CD14-positive monocyte (primary cell): ENCODE data around the gene CRBN. TPM values are rescaled to one million over a fixed set of nuclear protein-coding genes. Genes with fewer than 3 reads are reported as not detected.

Source experiments
- DNase-seq, 3 donors: peaks; one replicate each; pipeline ENCODE4 v3.0.0-alpha.2; 2011 to 2022
- H2AFZ ChIP-seq: 2 replicates; pipeline ENCODE4 v1.6.0; 2012; ENCODE audit warnings: mild to moderate bottlenecking, low read depth, low read length, inconsistent platforms; ENCODE audit not compliant: insufficient read depth, poor library complexity, severe bottlenecking
- H3K27ac ChIP-seq, 2 donors: 1 replicate in 1 of 2; 2 replicates in 1 of 2; pipeline ENCODE4 v1.5.1; 2012 to 2013; ENCODE audit warnings: low read length in 2 of 2, control low read depth in 1 of 2, inconsistent platforms in 1 of 2, low read depth in 1 of 2, mild to moderate bottlenecking in 1 of 2
- H3K27me3 ChIP-seq, 2 donors: one replicate each; pipeline versions ENCODE4 v1.6.0 to v1.6.1; 2011 to 2013; ENCODE audit warnings: low read length in 2 of 2; ENCODE audit not compliant: control insufficient read depth in 2 of 2, insufficient read depth in 2 of 2
- H3K36me3 ChIP-seq, 2 donors: replicated peaks in 1 of 2; 1 replicate in 1 of 2; 2 replicates in 1 of 2; pipeline versions ENCODE4 v1.5.1 to v1.6.1; 2012 to 2013; ENCODE audit warnings: low read length in 2 of 2, control low read depth in 1 of 2, inconsistent platforms in 1 of 2, mild to moderate bottlenecking in 1 of 2; ENCODE audit not compliant: insufficient read depth in 2 of 2, control insufficient read depth in 1 of 2
- H3K4me1 ChIP-seq, 2 donors: 1 replicate in 1 of 2; 2 replicates in 1 of 2; pipeline versions ENCODE4 v1.5.1 to v1.6.1; 2012 to 2013; ENCODE audit warnings: low read length in 2 of 2, control low read depth in 1 of 2, inconsistent platforms in 1 of 2, mild to moderate bottlenecking in 1 of 2, moderate library complexity in 1 of 2; ENCODE audit not compliant: insufficient read depth in 2 of 2, control insufficient read depth in 1 of 2
- H3K4me2 ChIP-seq: replicated peaks from 2 replicates; pipeline ENCODE3; 2012; ENCODE audit warnings: low read length, moderate library complexity, mild to moderate bottlenecking; ENCODE audit not compliant: poor library complexity, severe bottlenecking; ENCODE audit errors: extremely low read depth
- H3K4me3 ChIP-seq, 3 experiments: fragments of 200-600 bp in 1 of 3; sonication (generic) in 1 of 3; replicated peaks in 1 of 3; 1 replicate in 2 of 3; 2 replicates in 1 of 3; pipeline ENCODE4 v1.5.1; 2011 to 2013; ENCODE audit warnings: low read length in 3 of 3, mild to moderate bottlenecking in 3 of 3, control low read depth in 2 of 3, low read depth in 2 of 3, inconsistent platforms in 1 of 3, moderate library complexity in 1 of 3
- H3K79me2 ChIP-seq: 2 replicates; pipeline ENCODE4 v1.6.0; 2012; ENCODE audit warnings: mild to moderate bottlenecking, control low read depth, inconsistent platforms, low read length, moderate library complexity; ENCODE audit not compliant: insufficient read depth
- H3K9ac ChIP-seq: 2 replicates; pipeline ENCODE4 v1.6.0; 2017; ENCODE audit warnings: low read length, mild to moderate bottlenecking; ENCODE audit not compliant: insufficient read depth, poor library complexity, severe bottlenecking
- H3K9me3 ChIP-seq, 2 donors: replicated peaks in 1 of 2; 1 replicate in 1 of 2; 2 replicates in 1 of 2; pipeline versions ENCODE4 v1.5.1 to v1.6.1; 2012 to 2013; ENCODE audit warnings: low read length in 2 of 2, control low read depth in 1 of 2; ENCODE audit not compliant: control insufficient read depth in 1 of 2, insufficient read depth in 1 of 2
- H4K20me1 ChIP-seq: 2 replicates; pipeline ENCODE4 v1.6.0; 2012; ENCODE audit warnings: mild to moderate bottlenecking, low read length, control low read depth, moderate library complexity; ENCODE audit not compliant: insufficient read depth
- H3K27ac Mint-ChIP-seq, 7 donors: one replicate each; pipeline ENCODE4 v1.8.0; 2020; ENCODE audit warnings: mild to moderate bottlenecking in 7 of 7, mixed read lengths in 7 of 7, moderate library complexity in 6 of 7, inconsistent platforms in 2 of 7
- H3K27me3 Mint-ChIP-seq, 3 donors: one replicate each; pipeline ENCODE4 v1.8.0; 2021 to 2022; ENCODE audit warnings: low read depth in 3 of 3, mild to moderate bottlenecking in 3 of 3, mixed read lengths in 3 of 3, moderate library complexity in 3 of 3, inconsistent platforms in 1 of 3
- H3K36me3 Mint-ChIP-seq, 2 donors: one replicate each; pipeline ENCODE4 v1.8.0; 2020; ENCODE audit warnings: mixed read lengths in 2 of 2, inconsistent platforms in 1 of 2, mild to moderate bottlenecking in 1 of 2
- H3K4me1 Mint-ChIP-seq: one replicate; pipeline ENCODE4 v1.8.0; 2020; ENCODE audit warnings: mild to moderate bottlenecking, mixed read lengths
- H3K4me3 Mint-ChIP-seq, 2 donors: one replicate each; pipeline ENCODE4 v1.8.0; 2020; ENCODE audit warnings: mild to moderate bottlenecking in 2 of 2, mixed read lengths in 2 of 2, moderate library complexity in 1 of 2
- H3K9me3 Mint-ChIP-seq, 7 donors: one replicate each; pipeline ENCODE4 v1.8.0; 2020 to 2022; ENCODE audit warnings: mixed read lengths in 7 of 7, mild to moderate bottlenecking in 6 of 7, moderate library complexity in 6 of 7, inconsistent platforms in 2 of 7
- WGBS: methylation state at CpG from one replicate; pipeline ENCODE4 v1.1.5; 2013; ENCODE audit warnings: missing lambda C conversion rate; ENCODE audit not compliant: insufficient coverage; 5-methylcytosine and 5-hydroxymethylcytosine counted together
- intact Hi-C, 2 donors: fragments of 100-400 bp; cut with micrococcal nuclease; formaldehyde crosslinking; loops; one replicate each; pipeline versions ENCODE4 v1.15.0 to v1.15.1; 2023
- polyA plus RNA-seq, 3 donors: library from polyadenylated mRNA; depleted of rRNA in 1 of 3; unstranded in 2 of 3; stranded (reverse) in 1 of 3; fragments of 300-500 nt in 2 of 3; fragments of >200 nt in 1 of 3; fragmentation: Illumina TruSeq in 2 of 3; gene quantifications; 1 replicate in 2 of 3; 2 replicates in 1 of 3; pipeline ENCODE4 v1.2.3, GENCODE V29; 2012 to 2021
- TF ChIP-seq, protein P1 (sequence below): fragments of 200-600 bp; IDR thresholded peaks from one replicate; pipeline ENCODE4 v1.8.0; 2022; ENCODE audit warnings: antibody characterized with exemption, mild to moderate bottlenecking

Gene CRBN
- polyA plus RNA-seq, 3 donors = 53.1 to 98.3 (median 96.1) TPM

DNA sequence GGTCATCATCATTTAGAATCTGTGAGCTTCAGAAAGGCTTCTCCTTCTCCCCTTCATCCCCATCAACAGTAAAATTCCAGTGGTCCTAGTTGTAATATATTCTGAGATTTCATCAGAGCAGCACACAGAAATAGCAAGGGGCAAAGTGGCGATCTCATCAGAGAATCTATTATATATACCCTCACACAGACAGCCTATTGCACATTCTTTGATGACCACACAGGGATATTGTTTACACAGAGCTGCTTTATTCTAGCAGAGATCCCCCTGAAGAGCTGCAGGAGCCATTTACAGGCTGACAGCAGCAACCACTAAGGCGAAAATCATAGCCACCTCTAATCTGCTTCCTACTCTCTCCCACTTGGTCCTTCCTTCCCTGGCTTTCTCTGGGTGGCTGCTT, 42.0 kb upstream of the CRBN start:
- no peak for DNase-seq
- Mint-ChIP-seq H3K27ac (no peak overlapping the region), H3K27me3 (peaks cover 0 to 2% (median 0%) of the 10 kb centered on the region in 3 donors), H3K9me3 (peaks cover 0 to 3% (median 0%) of the 10 kb centered on the region in 7 donors), H3K36me3 (no peaks in the 10 kb centered on the region), H3K4me3 (no peak overlapping the region), H3K4me1 (no peaks in the 10 kb centered on the region)
- Histone ChIP-seq H3K27me3 (no peaks in the 10 kb centered on the region), H3K4me3 (no peak overlapping the region), H3K9me3 (no peaks in the 10 kb centered on the region), H4K20me1 (no peaks in the 10 kb centered on the region), H3K9ac (no peak overlapping the region), H2AFZ (no peak overlapping the region), H3K36me3 (no peaks in the 10 kb centered on the region), H3K4me1 (no peaks in the 10 kb centered on the region), H3K27ac (no peak overlapping the region), H3K79me2 (no peaks in the 10 kb centered on the region), H3K4me2 (no peak overlapping the region)
- TF ChIP-seq, protein P1, sequence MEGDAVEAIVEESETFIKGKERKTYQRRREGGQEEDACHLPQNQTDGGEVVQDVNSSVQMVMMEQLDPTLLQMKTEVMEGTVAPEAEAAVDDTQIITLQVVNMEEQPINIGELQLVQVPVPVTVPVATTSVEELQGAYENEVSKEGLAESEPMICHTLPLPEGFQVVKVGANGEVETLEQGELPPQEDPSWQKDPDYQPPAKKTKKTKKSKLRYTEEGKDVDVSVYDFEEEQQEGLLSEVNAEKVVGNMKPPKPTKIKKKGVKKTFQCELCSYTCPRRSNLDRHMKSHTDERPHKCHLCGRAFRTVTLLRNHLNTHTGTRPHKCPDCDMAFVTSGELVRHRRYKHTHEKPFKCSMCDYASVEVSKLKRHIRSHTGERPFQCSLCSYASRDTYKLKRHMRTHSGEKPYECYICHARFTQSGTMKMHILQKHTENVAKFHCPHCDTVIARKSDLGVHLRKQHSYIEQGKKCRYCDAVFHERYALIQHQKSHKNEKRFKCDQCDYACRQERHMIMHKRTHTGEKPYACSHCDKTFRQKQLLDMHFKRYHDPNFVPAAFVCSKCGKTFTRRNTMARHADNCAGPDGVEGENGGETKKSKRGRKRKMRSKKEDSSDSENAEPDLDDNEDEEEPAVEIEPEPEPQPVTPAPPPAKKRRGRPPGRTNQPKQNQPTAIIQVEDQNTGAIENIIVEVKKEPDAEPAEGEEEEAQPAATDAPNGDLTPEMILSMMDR = no peak
- intact Hi-C loops = no loop called here
- WGBS = 69% methylated on average over 1 of the region's 2 CpGs

DNA sequence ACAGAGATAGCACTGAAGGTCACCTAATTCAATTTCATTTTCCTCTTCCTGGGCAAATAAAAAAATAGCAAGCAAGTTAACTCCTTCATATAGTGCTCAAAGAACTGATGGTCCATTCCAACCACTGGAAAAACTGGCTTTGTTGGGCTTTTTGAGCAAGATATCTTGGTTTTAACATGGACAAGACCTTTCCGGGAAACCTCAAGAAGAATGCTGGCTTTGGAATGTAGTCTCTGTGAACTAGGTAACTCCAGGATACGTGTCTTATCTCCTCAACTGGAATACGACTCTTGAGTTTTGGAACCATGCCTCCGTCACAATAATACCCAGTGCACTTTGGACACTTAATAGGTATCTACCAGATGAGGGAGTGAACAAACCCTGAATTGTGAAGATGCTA, 36.9 kb upstream of the CRBN start:
- H3K4me1 Mint-ChIP-seq = no peaks in the 10 kb centered on the region
- Histone ChIP-seq H3K79me2 (no peaks in the 10 kb centered on the region), H3K4me1 (no peaks in the 10 kb centered on the region), H3K27me3 (no peaks in the 10 kb centered on the region), H3K4me3 (no peak overlapping the region), H3K9ac (no peak overlapping the region), H3K4me2 (no peak overlapping the region), H2AFZ (no peak overlapping the region), H4K20me1 (no peaks in the 10 kb centered on the region), H3K9me3 (no peaks in the 10 kb centered on the region), H3K27ac (no peak overlapping the region), H3K36me3 (no peaks in the 10 kb centered on the region)
- no peak for DNase-seq
- intact Hi-C loops = no loop called here
- no peak overlapping the region for H3K27ac Mint-ChIP-seq
- no peak overlapping the region for H3K4me3 Mint-ChIP-seq
- peaks cover 0 to 6% (median 3%) of the 10 kb centered on the region in 7 donors for H3K9me3 Mint-ChIP-seq
- TF ChIP-seq, protein P1 = no peak
- H3K27me3 Mint-ChIP-seq = no peaks in the 10 kb centered on the region
- no peaks in the 10 kb centered on the region for H3K36me3 Mint-ChIP-seq
- WGBS = 95% methylated on average over 4 of the region's 4 CpGs
